ENCODE data around the gene FOXK2. TPM values are rescaled to one million over a fixed set of nuclear protein-coding genes. Genes with fewer than 3 reads are reported as not detected.

FOXK2 gene
- 35.1 and 38.2 TPM in 2 replicates for total RNA-seq

- DNase-seq: peak; percentile 97
These were observed at the start of gene FOXK2 for GRCh38 chr17:82518826-82519810. Gene FOXK2, plus strand, starts transcription at chr17:82519732. Its CDS starts 157 bp downstream, at chr17:82519889.

GRCh38 chr17:82470065-82470464, 49.5 kb upstream of the FOXK2 start:
- no peak for DNase-seq

- DNase-seq: no peak
These were observed 45.1 kb upstream of the FOXK2 start for GRCh38 chr17:82474223-82475010.

- peak; percentile 70 for DNase-seq
These were observed 44.1 kb upstream of the FOXK2 start for GRCh38 chr17:82475458-82475857.

GRCh38 chr17:82477934-82478333, 41.6 kb upstream of the FOXK2 start:
- no peak for DNase-seq

GRCh38 chr17:82479602-82480001, 39.9 kb upstream of the FOXK2 start:
- DNase-seq: no peak

GRCh38 chr17:82480318-82480717, 39.2 kb upstream of the FOXK2 start:
- DNase-seq: no peak

GRCh38 chr17:82483204-82483660, 36.3 kb upstream of the FOXK2 start:
- DNase-seq: no peak

GRCh38 chr17:82483836-82484235, 35.7 kb upstream of the FOXK2 start:
- DNase-seq: no peak

- DNase-seq: no peak
These were observed 33.1 kb upstream of the FOXK2 start for GRCh38 chr17:82486231-82487094.

- DNase-seq: no peak
These were observed 31.6 kb upstream of the FOXK2 start for GRCh38 chr17:82487910-82488309.

GRCh38 chr17:82489117-82489516, 30.4 kb upstream of the FOXK2 start:
- no peak for DNase-seq

- no peak for DNase-seq
These were observed 29.6 kb upstream of the FOXK2 start for GRCh38 chr17:82489851-82490511.

- no peak for DNase-seq
These were observed 28.9 kb upstream of the FOXK2 start for GRCh38 chr17:82490512-82491195.

GRCh38 chr17:82491196-82491530, 28.4 kb upstream of the FOXK2 start:
- no peak for DNase-seq

GRCh38 chr17:82491533-82491932, 28.0 kb upstream of the FOXK2 start:
- DNase-seq: no peak

GRCh38 chr17:82492643-82493225, 26.8 kb upstream of the FOXK2 start:
- DNase-seq: no peak

GRCh38 chr17:82493226-82493781, 26.2 kb upstream of the FOXK2 start:
- no peak for DNase-seq

- peak; percentile 91 for DNase-seq
These were observed 25.1 kb upstream of the FOXK2 start for GRCh38 chr17:82494236-82495055.
